PFSK-1 (cell line): ENCODE results near the gene BMAL1.

Experiments used
- POLR2AphosphoS5 ChIP-seq: IDR thresholded peaks from 2 replicates; pipeline ENCODE4 v1.6.1; 2012; ENCODE audit warnings: low read depth, mild to moderate bottlenecking, control low read depth, low read length, moderate library complexity
- SIN3A ChIP-seq: IDR thresholded peaks from 2 replicates; pipeline ENCODE4 v1.6.1; 2012; ENCODE audit warnings: mild to moderate bottlenecking, low read length, moderate library complexity, borderline replicate concordance; ENCODE audit not compliant: insufficient read depth
- TAF1 ChIP-seq: IDR thresholded peaks from 2 replicates; pipeline ENCODE4 v1.6.1; 2012; ENCODE audit warnings: low read length, control low read depth, borderline replicate concordance; ENCODE audit not compliant: insufficient read depth

GRCh38 chr11:13228572-13228971, 49.0 kb upstream of the BMAL1 start:
- TF ChIP-seq TAF1 (no peak), POLR2AphosphoS5 (no peak), SIN3A (no peak)
